HAP-1 (cell line): ENCODE results near the gene CRY2.

Experiments used
- DNase-seq, 2 experiments: peaks; one replicate each; pipeline ENCODE4 v3.0.0-alpha.2; 2016 to 2020; ENCODE audit warnings: low spot score in 2 of 2
- H3K27me3 ChIP-seq: fragments of 250-450 bp; sonication (Bioruptor Pico); 2 replicates; pipeline ENCODE4 v1.5.1; 2020; ENCODE audit warnings: low read depth, mild to moderate bottlenecking, moderate library complexity
- H3K36me3 ChIP-seq: fragments of 250-450 bp; sonication (Bioruptor Pico); replicated peaks from 2 replicates; pipeline ENCODE4 v1.5.1; 2020; ENCODE audit warnings: mild to moderate bottlenecking
- H3K4me1 ChIP-seq: fragments of 250-450 bp; sonication (Bioruptor Pico); 2 replicates; pipeline ENCODE4 v1.5.1; 2020; ENCODE audit warnings: mild to moderate bottlenecking
- H3K4me3 ChIP-seq: fragments of 250-450 bp; sonication (Bioruptor Pico); 2 replicates; pipeline ENCODE4 v1.5.1; 2020; ENCODE audit warnings: mild to moderate bottlenecking, moderate library complexity
- H3K9me3 ChIP-seq: fragments of 250-450 bp; sonication (Bioruptor Pico); 2 replicates; pipeline ENCODE4 v1.5.1; 2020; ENCODE audit warnings: mild to moderate bottlenecking, moderate library complexity
- in situ Hi-C: fragments of 300-500 bp; cut with MboI; formaldehyde crosslinking; loops from 3 replicates; pipeline ENCODE4 v1.14.3; 2020; ENCODE audit warnings: low sequenced_read_pairs, inconsistent platforms, mixed read lengths

The CRY2 gene

DNA sequence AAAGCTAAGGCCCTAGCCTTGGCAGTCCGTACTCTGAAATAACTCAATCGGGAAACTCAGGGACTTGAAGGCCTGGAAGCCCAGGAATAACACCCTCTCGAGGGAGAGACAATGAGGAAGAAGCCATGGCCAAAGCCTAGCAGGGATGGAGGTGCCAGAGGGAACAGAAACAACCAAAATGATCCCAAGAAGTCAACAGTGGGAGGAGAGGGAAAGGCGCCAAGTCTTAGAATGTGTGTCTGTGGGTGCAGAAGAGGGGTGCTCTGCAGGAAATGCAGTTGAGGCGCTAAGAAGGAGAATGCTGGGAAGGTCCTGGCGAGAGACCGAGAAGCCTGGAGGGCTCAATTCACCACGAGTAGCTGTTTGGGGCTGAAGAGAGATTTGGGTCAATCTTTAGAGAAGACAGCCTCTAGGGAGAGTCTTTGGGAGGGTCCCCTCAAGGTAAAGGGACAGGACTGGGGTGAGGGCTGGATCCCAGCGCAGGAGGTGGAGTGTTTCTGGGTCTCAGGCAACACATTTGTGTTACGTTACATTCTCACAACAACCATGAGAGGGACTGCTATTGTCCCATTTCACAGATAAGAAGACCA, 37.4 kb downstream of the CRY2 start:
- H3K36me3 ChIP-seq: peaks cover 5% of the 10 kb centered on the region; the same call in 1 of the 2 replicates
- no peaks in the 10 kb centered on the region for H3K27me3 ChIP-seq
- H3K4me3 ChIP-seq: 0 out of 2 replicates have a peak overlapping the region, but pooled peaks have one; percentile 8
- H3K9me3 ChIP-seq: no peaks in the 10 kb centered on the region
- no peaks in the 10 kb centered on the region; the same call in 1 of the 2 replicates for H3K4me1 ChIP-seq
- no peak for DNase-seq
- in situ Hi-C loops: no loop called here

GRCh38 chr11:45885274-45885920, 38.1 kb downstream of the CRY2 start, which contains the start of gene MAPK8IP1:
MAPK8IP1 (plus strand) TSS chr11:45885651; CDS start chr11:45885821, 170 bp downstream.
- in situ Hi-C loops: no loop called here
- Histone ChIP-seq H3K9me3 (no peaks in the 10 kb centered on the region), H3K27me3 (no peaks in the 10 kb centered on the region), H3K36me3 (peaks cover 5% of the 10 kb centered on the region; the same call in 1 of the 2 replicates), H3K4me3 (peak within 1 kb of the TSS; percentile 38), H3K4me1 (no peaks in the 10 kb centered on the region; the same call in 1 of the 2 replicates)
- DNase-seq: peak; percentile 52 to 78

DNA sequence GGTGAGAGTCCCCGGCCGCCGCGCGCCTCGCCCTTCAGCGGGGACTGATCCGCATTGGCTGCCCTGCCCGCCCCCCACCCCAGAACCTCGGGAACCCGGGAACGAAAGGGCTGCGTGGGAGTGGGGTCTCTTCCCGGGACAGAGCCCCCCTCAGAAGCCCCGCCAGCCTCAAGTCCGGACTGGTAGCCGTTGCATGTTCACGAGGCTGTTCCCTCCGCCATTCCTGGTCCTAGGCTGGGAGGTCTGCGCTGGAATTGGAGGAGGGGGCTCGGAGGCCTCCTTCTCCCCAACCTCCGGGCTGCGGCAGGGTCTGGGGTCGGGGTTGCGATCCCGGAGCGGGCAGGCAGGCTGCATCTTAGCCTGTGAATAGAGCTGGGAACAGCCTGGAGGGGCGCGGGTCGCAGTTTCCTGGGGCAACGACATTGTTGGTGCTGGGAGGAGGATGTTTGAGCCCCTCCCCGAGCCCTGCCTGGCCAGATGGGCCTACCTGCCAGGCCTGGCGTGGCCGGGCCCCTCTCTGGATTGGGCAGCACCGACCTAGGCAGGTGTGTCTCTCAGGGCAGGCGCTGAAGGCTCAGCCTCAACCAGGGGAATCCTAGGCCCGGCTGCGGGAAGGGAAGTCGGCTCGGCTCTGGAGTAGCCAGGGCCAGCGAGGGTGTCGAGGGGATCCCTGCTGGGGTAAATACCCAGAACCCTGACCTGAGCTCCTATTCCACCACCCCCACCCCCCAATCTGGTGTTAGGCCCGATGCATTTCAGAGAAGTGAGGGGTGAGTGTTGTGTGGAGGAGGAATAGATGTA, 38.8 kb downstream of the CRY2 start:
- in situ Hi-C loops: no loop called here

GRCh38 chr11:45886816-45887520, 39.7 kb downstream of the CRY2 start:
- H3K27me3 ChIP-seq: no peaks in the 10 kb centered on the region
- H3K36me3 ChIP-seq: peaks cover under 1% of the 10 kb centered on the region; the same call in 1 of the 2 replicates
- in situ Hi-C loops: no loop called here
- no peak overlapping the region for H3K4me3 ChIP-seq
- H3K4me1 ChIP-seq: no peaks in the 10 kb centered on the region; the same call in 1 of the 2 replicates
- H3K9me3 ChIP-seq: no peaks in the 10 kb centered on the region
- no peak for DNase-seq

More for the DNA sequence above, 38.8 kb downstream of the CRY2 start:
- Histone ChIP-seq H3K4me1 (no peaks in the 10 kb centered on the region; the same call in 1 of the 2 replicates), H3K9me3 (no peaks in the 10 kb centered on the region), H3K27me3 (no peaks in the 10 kb centered on the region), H3K36me3 (peaks cover 5% of the 10 kb centered on the region; the same call in 1 of the 2 replicates), H3K4me3 (peak overlapping the region; percentile 38)
- no peak for DNase-seq

DNA sequence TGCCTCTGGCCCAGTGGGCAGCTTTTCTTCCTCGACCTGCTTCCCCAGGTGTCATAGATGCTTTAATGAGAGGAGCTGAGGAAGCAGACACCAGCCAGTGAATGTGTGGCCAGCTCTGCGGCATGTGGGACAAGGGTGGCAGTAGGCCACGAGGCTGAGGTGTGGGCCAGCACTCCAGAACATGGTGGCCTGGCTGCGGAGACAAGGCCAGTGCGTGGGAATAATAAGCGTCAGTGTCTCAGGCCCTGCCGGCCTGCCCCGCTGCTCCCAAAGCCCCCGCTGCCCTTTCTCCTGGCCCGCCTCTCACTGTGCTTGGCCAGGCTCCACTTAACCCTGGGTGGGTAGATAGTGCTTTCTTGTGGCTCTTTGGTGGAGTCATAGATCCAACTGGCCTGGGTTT, 40.3 kb downstream of the CRY2 start:
- Histone ChIP-seq H3K9me3 (no peaks in the 10 kb centered on the region), H3K4me1 (no peaks in the 10 kb centered on the region; the same call in 1 of the 2 replicates), H3K27me3 (no peaks in the 10 kb centered on the region), H3K4me3 (no peak overlapping the region), H3K36me3 (no peaks in the 10 kb centered on the region)
- in situ Hi-C loops: no loop called here
- no peak for DNase-seq

GRCh38 chr11:45889555-45889954, 42.3 kb downstream of the CRY2 start:
- DNase-seq: no peak
- H3K9me3 ChIP-seq: no peaks in the 10 kb centered on the region
- no peaks in the 10 kb centered on the region; the same call in 1 of the 2 replicates for H3K4me1 ChIP-seq
- in situ Hi-C loops: no loop called here
- no peak overlapping the region for H3K4me3 ChIP-seq
- H3K36me3 ChIP-seq: no peaks in the 10 kb centered on the region
- no peaks in the 10 kb centered on the region for H3K27me3 ChIP-seq

DNA sequence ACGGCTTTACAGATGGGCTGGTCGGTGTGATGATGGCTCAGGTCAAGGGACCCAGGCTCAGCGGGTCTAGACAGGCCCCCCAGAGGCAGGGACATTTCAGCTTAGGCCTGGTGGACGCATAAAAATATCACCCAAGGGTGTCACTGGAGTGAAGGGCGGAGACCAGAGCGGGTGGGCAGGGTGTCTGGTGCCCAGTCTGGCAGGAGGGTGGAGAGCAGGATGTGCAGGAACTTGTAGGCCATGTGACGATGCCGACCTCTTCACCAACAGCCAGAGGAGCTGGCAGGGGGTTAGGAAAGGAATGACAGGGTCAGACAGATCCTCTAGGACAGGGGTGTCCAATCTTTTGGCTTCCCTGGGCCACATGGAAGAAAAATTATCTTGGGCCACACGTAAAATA, 42.7 kb downstream of the CRY2 start:
- in situ Hi-C loops: no loop called here
- H3K36me3 ChIP-seq: no peaks in the 10 kb centered on the region
- H3K9me3 ChIP-seq: no peaks in the 10 kb centered on the region
- no peak overlapping the region for H3K4me3 ChIP-seq
- H3K27me3 ChIP-seq: no peaks in the 10 kb centered on the region
- H3K4me1 ChIP-seq: no peaks in the 10 kb centered on the region; the same call in 1 of the 2 replicates
- no peak for DNase-seq

- no peaks in the 10 kb centered on the region for H3K9me3 ChIP-seq
- in situ Hi-C loops: no loop called here
- no peaks in the 10 kb centered on the region for H3K36me3 ChIP-seq
- H3K4me1 ChIP-seq: no peaks in the 10 kb centered on the region
- no peak overlapping the region for H3K4me3 ChIP-seq
- no peaks in the 10 kb centered on the region for H3K27me3 ChIP-seq
- no peak for DNase-seq
Observed at GRCh38 chr11:45890886-45891550, 43.7 kb downstream of the CRY2 start.

DNA sequence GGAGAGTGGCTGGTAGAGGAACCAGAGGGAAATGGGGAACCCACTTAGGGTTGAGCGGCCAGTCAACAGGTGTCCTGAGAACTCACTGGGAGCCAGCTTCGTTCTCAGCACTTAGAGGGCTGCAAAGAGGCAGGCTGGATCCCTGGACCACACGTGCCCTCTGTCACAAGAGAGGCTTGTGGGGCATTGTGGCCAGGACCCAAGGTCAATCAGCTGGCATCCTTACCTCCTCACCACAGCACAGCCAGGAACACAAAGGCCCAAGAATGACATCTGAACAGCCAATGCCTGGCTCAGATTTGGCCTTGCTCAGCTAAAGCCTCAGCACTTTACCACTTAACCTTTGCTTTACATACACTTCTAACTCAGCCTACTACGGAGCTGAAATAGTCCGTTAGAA, 45.6 kb downstream of the CRY2 start:
- no peak for DNase-seq

GRCh38 chr11:45894555-45895247, 47.4 kb downstream of the CRY2 start:
- H3K4me3 ChIP-seq: no peak overlapping the region
- in situ Hi-C loops: no loop called here
- peaks cover 6% of the 10 kb centered on the region for H3K4me1 ChIP-seq
- no peak for DNase-seq
- no peaks in the 10 kb centered on the region for H3K9me3 ChIP-seq
- H3K27me3 ChIP-seq: no peaks in the 10 kb centered on the region
- H3K36me3 ChIP-seq: no peaks in the 10 kb centered on the region

More for the DNA sequence above, 45.6 kb downstream of the CRY2 start:
- no peaks in the 10 kb centered on the region for H3K36me3 ChIP-seq
- no peaks in the 10 kb centered on the region for H3K27me3 ChIP-seq
- in situ Hi-C loops: no loop called here
- no peak overlapping the region for H3K4me3 ChIP-seq
- no peaks in the 10 kb centered on the region for H3K9me3 ChIP-seq
- H3K4me1 ChIP-seq: no peaks in the 10 kb centered on the region

GRCh38 chr11:45895553-45896259, 48.4 kb downstream of the CRY2 start:
- in situ Hi-C loops: no loop called here
- no peak for DNase-seq
- Histone ChIP-seq H3K36me3 (no peaks in the 10 kb centered on the region), H3K9me3 (no peaks in the 10 kb centered on the region), H3K4me3 (no peak overlapping the region), H3K27me3 (no peaks in the 10 kb centered on the region), H3K4me1 (peaks cover 6% of the 10 kb centered on the region)

DNA sequence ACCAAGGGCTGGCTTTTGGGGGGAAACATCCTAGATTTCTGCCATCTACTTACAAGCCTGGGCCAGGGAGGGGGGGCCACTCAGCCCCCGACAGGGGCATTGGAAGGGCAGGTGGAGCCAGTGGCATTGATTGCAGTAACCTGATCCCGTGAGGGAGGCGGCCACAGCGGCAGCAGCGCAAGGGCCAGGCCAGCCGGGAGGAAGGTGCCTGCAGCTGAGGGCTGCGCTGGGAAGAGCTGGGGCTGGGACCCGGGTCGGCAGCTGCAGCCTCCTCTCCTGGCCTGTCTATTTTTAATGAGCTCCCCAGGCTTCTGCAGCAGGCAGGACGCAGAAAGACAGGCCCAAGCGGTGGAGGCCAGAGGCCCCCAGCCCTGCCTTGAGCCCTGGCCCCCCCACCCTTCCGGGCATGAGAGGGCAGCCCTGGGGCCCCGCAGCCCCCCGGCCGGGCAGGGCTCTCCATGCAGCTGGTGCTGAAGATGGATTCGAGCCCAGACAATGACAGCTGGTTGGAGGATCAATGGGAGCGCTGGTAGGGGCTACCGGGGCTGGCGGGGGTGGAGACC, 49.2 kb downstream of the CRY2 start:
- H3K36me3 ChIP-seq: no peaks in the 10 kb centered on the region
- in situ Hi-C loops: no loop called here
- no peak overlapping the region for H3K4me3 ChIP-seq
- H3K27me3 ChIP-seq: no peaks in the 10 kb centered on the region
- H3K9me3 ChIP-seq: no peaks in the 10 kb centered on the region
- H3K4me1 ChIP-seq: peaks cover 6% of the 10 kb centered on the region
- DNase-seq: peak in 1 of 2 experiments; percentile 36
